SW480 (cell line): ENCODE data around the gene ERC2.

Experiments used
- DNase-seq: peaks from one replicate; pipeline ENCODE4 v3.0.0-alpha.2; 2016; ENCODE audit warnings: low spot score

The ERC2 gene

GRCh38 chr3:55474213-55474632, 994.0 kb downstream of the ERC2 start:
- no peak for DNase-seq

- DNase-seq: no peak
Observed at GRCh38 chr3:55473788-55474187, 994.5 kb downstream of the ERC2 start.

DNA sequence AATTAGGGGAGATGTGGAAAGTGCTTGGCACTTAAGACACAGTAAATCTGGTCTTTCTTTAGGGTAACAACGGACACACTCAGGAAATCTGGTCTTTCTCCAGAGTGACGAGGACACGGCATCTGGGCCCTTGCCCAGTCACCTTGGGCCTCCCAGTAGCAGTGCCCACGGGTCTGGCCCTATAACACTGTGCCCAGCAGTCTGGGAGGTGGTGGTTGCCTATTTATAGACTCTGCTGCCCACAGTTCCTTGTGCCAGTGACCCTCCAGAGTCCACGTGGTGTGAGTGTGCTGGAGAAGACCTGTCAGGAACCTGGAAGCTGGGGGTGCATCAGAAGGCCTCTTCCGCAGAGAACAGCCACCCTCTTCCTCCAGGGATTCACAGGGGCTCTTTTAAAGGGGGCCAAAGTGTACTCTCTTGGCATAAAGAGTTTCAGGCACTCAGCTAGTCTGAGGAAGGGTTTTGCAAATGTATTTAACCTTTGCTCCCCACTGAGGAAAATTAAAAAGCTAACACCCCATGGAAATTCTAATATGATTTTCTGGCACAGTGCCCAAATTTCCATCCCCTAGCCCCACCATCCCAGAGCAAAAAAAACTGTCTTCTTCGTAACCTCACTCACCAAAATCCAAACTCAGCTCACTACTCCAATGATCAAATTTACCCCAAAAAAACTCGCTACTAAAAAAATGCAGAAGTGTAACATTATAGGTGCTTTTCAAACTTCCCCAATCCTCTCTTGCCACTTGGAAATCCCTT, 996.6 kb downstream of the ERC2 start:
- DNase-seq: no peak

GRCh38 chr3:55471084-55471483, 997.2 kb downstream of the ERC2 start:
- no peak for DNase-seq

DNA sequence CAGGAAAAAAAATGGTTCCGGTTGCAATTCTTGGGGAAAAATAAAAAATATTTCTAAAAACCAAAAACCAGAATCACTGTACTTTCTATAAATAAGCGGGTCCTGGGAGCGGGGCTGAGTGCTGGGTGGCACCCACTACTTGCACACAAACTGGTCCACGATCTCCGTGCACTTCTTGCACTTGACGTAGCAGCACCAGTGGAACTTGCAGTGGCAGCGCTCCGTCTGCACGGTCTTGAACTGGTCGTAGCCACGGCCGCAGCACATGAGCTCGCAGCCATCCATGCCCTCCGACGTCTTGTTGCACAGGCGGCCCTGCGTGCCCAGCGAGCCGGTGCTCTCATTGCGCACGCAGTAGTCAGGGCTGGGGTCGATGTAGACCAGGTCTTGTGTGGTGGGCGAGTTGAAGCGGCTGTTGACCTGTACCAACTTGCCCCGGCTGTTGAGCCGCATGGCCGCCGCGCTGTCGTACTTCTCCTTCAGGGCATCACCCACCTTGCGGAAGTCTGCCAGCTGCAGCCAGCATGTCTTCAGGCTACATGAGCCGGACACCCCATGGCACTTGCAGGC, 998.2 kb downstream of the ERC2 start:
- no peak for DNase-seq

DNA sequence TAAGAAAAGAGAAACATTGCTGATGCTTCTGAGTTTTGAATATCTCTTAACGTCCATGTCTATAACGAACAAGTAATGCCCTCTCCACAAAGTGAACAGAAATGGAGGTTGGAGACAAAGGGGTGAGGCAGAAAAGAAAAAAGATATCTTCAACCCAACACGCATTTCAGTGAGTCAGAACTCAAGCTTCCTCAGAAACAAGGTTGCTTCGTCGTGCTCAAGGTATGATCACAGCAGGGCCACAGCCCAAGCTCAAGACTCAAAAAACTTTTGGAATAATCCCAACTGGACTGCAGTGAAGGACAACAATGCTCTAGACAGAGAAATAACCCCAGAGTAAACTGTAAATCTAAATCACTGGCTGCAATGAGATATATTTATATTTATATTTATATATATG, 1000.0 kb downstream of the ERC2 start:
- DNase-seq: no peak

DNA sequence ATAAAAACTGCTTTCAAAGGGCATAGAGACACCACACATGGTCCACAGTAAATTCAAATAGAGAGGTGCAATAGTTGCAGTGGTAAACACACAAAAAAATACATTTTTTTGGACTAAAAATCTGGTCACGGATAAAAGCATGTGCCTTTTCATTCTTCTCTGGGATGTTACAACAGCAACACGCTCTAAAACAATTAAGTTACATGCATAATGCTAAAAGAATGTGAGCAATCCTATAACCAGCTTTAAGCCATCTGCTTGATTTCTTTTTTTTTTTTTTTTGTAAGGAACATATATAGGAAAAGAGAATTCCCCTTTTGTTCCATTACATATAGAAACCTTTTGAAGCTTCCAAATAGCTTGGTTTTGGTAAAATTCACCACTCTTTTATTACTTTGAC, 1001.2 kb downstream of the ERC2 start:
- DNase-seq: no peak

GRCh38 chr3:55466526-55466925, 1001.7 kb downstream of the ERC2 start:
- DNase-seq: no peak

- peak; percentile 14 for DNase-seq
Observed at GRCh38 chr3:55461896-55462295, 1006.4 kb downstream of the ERC2 start.

DNA sequence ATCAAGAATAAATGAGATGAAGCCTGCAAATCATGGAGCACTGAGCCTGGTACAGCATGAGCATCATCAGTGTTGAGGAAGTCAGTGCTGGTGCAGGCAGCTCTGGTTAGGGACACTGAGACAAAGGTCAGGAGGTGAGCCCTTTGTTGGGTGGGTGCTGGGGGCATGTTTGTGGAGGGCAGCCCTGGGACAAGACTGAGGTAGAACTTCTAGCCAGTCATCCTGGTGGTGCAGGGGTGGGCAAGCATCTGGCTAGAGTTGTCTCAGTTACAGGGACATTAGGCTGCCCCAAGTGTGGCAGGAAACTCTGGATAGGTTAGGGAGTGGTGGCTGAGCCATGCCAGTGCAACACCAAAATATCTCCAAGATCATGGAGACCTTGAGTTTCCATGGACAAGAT, 1008.4 kb downstream of the ERC2 start:
- no peak for DNase-seq
